HepG2 (cell line): ENCODE data around the gene GRK5.

Source experiments
- CTCF ChIP-seq: sonication (generic); formaldehyde crosslinking; IDR thresholded peaks from 2 replicates; pipeline ENCODE4 v1.5.0; 2020; ENCODE audit warnings: mild to moderate bottlenecking, missing genetic modification reagents, moderate library complexity
- DPF2 ChIP-seq: sonication (generic); formaldehyde crosslinking; IDR thresholded peaks from 2 replicates; pipeline ENCODE4 v1.4.0; 2020; ENCODE audit warnings: mild to moderate bottlenecking, low read depth, missing genetic modification reagents, borderline replicate concordance
- ZBTB4 ChIP-seq: sonication (generic); formaldehyde crosslinking; IDR thresholded peaks from 2 replicates; pipeline ENCODE4 v1.4.0; 2020; ENCODE audit warnings: missing genetic modification reagents, mild to moderate bottlenecking, borderline replicate concordance

DNA sequence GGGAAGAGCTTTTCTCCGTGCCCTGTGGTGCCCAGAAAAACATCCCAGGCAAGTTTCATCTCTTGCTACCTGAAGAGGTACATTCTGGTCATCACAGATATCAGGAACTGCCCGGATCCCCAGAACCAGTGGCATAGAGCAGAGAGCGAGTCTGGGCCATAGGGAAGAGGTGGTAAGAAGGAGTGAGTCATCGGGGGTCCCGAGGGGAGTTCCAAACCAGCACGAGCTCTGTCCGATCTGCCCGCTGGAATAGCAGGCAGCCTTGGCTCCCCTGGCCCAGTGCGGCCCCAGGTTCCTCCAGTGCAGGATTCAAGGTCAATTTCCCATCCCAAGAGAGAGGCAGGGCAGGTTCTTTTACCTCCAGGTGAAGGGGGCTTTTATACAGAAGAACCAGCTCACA lies 210.5 kb downstream of the GRK5 start:
- no peak for TF ChIP-seq CTCF (CRISPR knock-in tag)
- no peak for TF ChIP-seq ZBTB4
- no peak for TF ChIP-seq DPF2 (CRISPR knock-in tag)
